ENCODE results near the gene A2M. TPM values are rescaled to one million over a fixed set of nuclear protein-coding genes. Genes with fewer than 3 reads are reported as not detected.

The A2M gene
- total and polyA plus RNA-seq, 2 donors (not counting 3 experiments of a cell fraction or from before 2014, with no cell fraction given): 11.5 to 16.9 TPM

GRCh38 chr12:9143929-9144729 is 28.4 kb upstream of the A2M start:
- ChIA-PET CTCF (no interaction called here), POLR2A (no interaction called here)
- intact Hi-C loops (cut with micrococcal nuclease): no loop called here
- dilution Hi-C loops (cut with MboI; ENCODE audit: extremely low pct_ligation_motif_present, low sequenced_read_pairs): no loop called here
- TF ChIP-seq MAX (IDR thresholded peaks at IDR 0.05; ENCODE audit: insufficient read depth, insufficient read length) (no peak), CTCF (IDR thresholded peaks at IDR 0.05; ENCODE audit: extremely low read depth in 1 of 2, insufficient read depth in 1 of 2, low read depth in 1 of 2, low read length in 2 of 2) (no peak)
- Histone ChIP-seq H3K27ac (ENCODE audit: insufficient read depth, low read depth, low read length) (no peak overlapping the region), H3K4me2 (ENCODE audit: insufficient read depth, low read length) (no peak overlapping the region), H3K36me3 (ENCODE audit: control insufficient read depth in 2 of 2, extremely low read depth in 1 of 2, insufficient read depth in 2 of 2, low read length in 2 of 2) (no peaks in the 10 kb centered on the region), H3K4me1 (ENCODE audit: control insufficient read depth, extremely low read depth, insufficient read depth, low read length) (peaks cover 7% of the 10 kb centered on the region), H2AFZ (ENCODE audit: low read depth, low read length) (no peak overlapping the region), H3K9ac (replicated peaks; ENCODE audit: extremely low read depth, insufficient read depth, low read length) (no peak overlapping the region), H3K4me3 (replicated peaks in 1 of 3; ENCODE audit: insufficient read depth in 1 of 3, low read depth in 1 of 3, low read length in 3 of 3) (no peak overlapping the region), H3K9me1 (replicated peaks; ENCODE audit: control insufficient read depth, extremely low read depth, insufficient read depth, low read length) (no peaks in the 10 kb centered on the region), H4K20me1 (replicated peaks; ENCODE audit: control insufficient read depth, extremely low read depth, insufficient read depth, low read length) (no peaks in the 10 kb centered on the region), H3K79me2 (ENCODE audit: control insufficient read depth, insufficient read depth, low read length) (no peaks in the 10 kb centered on the region), H3K9me3 (replicated peaks; ENCODE audit: control insufficient read depth, insufficient read depth, low read length) (no peaks in the 10 kb centered on the region), H3K27me3 (ENCODE audit: control insufficient read depth in 2 of 2, insufficient read depth in 2 of 2, low read length in 2 of 2) (peaks cover 0 to 6% of the 10 kb centered on the region in 2 experiments)
- FAIRE-seq: no peak
- DNase-seq (ENCODE audit: low read depth, low spot score): no peak
- no TSS peak for BruUV-seq (replicated peaks)

GRCh38 chr12:9143137-9143536 is 27.4 kb upstream of the A2M start:
- H2AFZ ChIP-seq (ENCODE audit: low read depth, low read length): no peak overlapping the region
- no peaks in the 10 kb centered on the region for H3K36me3 ChIP-seq (ENCODE audit: control insufficient read depth in 2 of 2, extremely low read depth in 1 of 2, insufficient read depth in 2 of 2, low read length in 2 of 2)
- H3K9me3 ChIP-seq (replicated peaks; ENCODE audit: control insufficient read depth, insufficient read depth, low read length): no peaks in the 10 kb centered on the region
- H3K27ac ChIP-seq (ENCODE audit: insufficient read depth, low read depth, low read length): no peak overlapping the region
- dilution Hi-C loops (cut with MboI; ENCODE audit: extremely low pct_ligation_motif_present, low sequenced_read_pairs): no loop called here
- no peak overlapping the region for H3K4me3 ChIP-seq (replicated peaks in 1 of 3; ENCODE audit: insufficient read depth in 1 of 3, low read depth in 1 of 3, low read length in 3 of 3)
- no peak for TF ChIP-seq POLR2AphosphoS5 (IDR thresholded peaks at IDR 0.05; ENCODE audit: insufficient read depth, low read depth, low read length)
- no peak for TF ChIP-seq MYC (IDR thresholded peaks at IDR 0.05; ENCODE audit: low read depth, low read length)
- TF ChIP-seq MAX (IDR thresholded peaks at IDR 0.05; ENCODE audit: insufficient read depth, insufficient read length): no peak
- no peak for TF ChIP-seq POLR2A (IDR thresholded peaks at IDR 0.05; ENCODE audit: low read depth, low read length)
- no peak for TF ChIP-seq CTCF (IDR thresholded peaks at IDR 0.05; ENCODE audit: extremely low read depth in 1 of 2, insufficient read depth in 1 of 2, low read depth in 1 of 2, low read length in 2 of 2)
- no peak for TF ChIP-seq JUN (IDR thresholded peaks at IDR 0.05; ENCODE audit: borderline replicate concordance, insufficient read depth, insufficient read length, low read depth)
- no peak for TF ChIP-seq FOS (IDR thresholded peaks at IDR 0.05; ENCODE audit: borderline replicate concordance, insufficient read depth, low read length)
- TF ChIP-seq EZH2 (IDR thresholded peaks at IDR 0.05; ENCODE audit: borderline replicate concordance, low read depth, low read length, severe bottlenecking): no peak
- no peak for TF ChIP-seq GATA2 (IDR thresholded peaks at IDR 0.05; ENCODE audit: insufficient read depth, insufficient read length, low read depth, low read length)
- no TSS peak for BruUV-seq (replicated peaks)
- no peaks in the 10 kb centered on the region for H3K79me2 ChIP-seq (ENCODE audit: control insufficient read depth, insufficient read depth, low read length)
- no peak overlapping the region for H3K4me2 ChIP-seq (ENCODE audit: insufficient read depth, low read length)
- no peaks in the 10 kb centered on the region for H4K20me1 ChIP-seq (replicated peaks; ENCODE audit: control insufficient read depth, extremely low read depth, insufficient read depth, low read length)
- no peaks in the 10 kb centered on the region for H3K9me1 ChIP-seq (replicated peaks; ENCODE audit: control insufficient read depth, extremely low read depth, insufficient read depth, low read length)
- intact Hi-C loops (cut with micrococcal nuclease): no loop called here
- H3K9ac ChIP-seq (replicated peaks; ENCODE audit: extremely low read depth, insufficient read depth, low read length): no peak overlapping the region
- FAIRE-seq (no peak), DNase-seq (ENCODE audit: low read depth, low spot score) (no peak)
- ChIA-PET CTCF (interaction anchor here (1.4 kb wide), 1 partner anchor 18 kb away, joined by 3 read pairs; no protein-coding TSS in a partner anchor), POLR2A (no interaction called here)
- H3K27me3 ChIP-seq (ENCODE audit: control insufficient read depth in 2 of 2, insufficient read depth in 2 of 2, low read length in 2 of 2): peaks cover 0 to 6% of the 10 kb centered on the region in 2 experiments
- no peaks in the 10 kb centered on the region for H3K4me1 ChIP-seq (ENCODE audit: control insufficient read depth, extremely low read depth, insufficient read depth, low read length)
